ENCODE results near the gene OR5AC2.

DNA sequence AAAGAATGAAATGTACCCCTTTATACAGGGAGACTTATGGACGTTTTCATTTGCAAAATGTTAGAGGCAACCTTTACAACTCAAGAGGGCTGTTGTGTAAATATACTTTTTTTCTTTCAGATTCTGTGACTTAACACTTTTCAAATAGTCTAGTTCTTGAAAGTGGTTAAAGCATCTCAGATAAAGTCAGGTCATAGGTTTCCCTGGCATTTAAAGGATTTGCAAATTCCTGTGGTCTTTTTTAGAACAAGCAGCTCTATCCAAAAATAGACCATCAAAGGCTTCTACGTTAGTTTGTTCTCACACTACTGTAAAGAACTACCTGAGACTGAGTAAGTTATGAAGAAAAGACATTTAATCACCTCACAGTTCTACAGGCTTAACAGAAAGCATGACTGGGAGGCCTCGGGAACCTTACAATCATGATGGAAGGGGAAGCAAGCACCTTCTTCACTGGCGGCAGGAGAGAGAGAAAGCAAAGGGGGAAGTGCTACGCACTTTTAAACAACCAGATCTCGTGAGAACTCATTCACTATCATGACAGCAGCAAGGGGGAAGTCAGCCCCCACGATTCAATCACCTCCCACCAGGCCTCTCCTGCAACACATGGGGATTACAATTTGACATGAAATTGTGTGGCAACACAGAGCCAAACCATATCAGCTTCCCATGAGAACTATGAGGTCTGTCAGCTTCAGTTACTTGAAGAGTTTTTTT, 28.6 kb upstream of the OR5AC2 start:
- TF ChIP-seq POLR2AphosphoS5 (IDR thresholded peaks at IDR 0.05; ENCODE audit: low read depth, low read length): no peak
- TF ChIP-seq, protein P1, sequence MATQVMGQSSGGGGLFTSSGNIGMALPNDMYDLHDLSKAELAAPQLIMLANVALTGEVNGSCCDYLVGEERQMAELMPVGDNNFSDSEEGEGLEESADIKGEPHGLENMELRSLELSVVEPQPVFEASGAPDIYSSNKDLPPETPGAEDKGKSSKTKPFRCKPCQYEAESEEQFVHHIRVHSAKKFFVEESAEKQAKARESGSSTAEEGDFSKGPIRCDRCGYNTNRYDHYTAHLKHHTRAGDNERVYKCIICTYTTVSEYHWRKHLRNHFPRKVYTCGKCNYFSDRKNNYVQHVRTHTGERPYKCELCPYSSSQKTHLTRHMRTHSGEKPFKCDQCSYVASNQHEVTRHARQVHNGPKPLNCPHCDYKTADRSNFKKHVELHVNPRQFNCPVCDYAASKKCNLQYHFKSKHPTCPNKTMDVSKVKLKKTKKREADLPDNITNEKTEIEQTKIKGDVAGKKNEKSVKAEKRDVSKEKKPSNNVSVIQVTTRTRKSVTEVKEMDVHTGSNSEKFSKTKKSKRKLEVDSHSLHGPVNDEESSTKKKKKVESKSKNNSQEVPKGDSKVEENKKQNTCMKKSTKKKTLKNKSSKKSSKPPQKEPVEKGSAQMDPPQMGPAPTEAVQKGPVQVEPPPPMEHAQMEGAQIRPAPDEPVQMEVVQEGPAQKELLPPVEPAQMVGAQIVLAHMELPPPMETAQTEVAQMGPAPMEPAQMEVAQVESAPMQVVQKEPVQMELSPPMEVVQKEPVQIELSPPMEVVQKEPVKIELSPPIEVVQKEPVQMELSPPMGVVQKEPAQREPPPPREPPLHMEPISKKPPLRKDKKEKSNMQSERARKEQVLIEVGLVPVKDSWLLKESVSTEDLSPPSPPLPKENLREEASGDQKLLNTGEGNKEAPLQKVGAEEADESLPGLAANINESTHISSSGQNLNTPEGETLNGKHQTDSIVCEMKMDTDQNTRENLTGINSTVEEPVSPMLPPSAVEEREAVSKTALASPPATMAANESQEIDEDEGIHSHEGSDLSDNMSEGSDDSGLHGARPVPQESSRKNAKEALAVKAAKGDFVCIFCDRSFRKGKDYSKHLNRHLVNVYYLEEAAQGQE (IDR thresholded peaks at IDR 0.05; ENCODE audit: insufficient read depth in 1 of 2, low read depth in 2 of 2, low read length in 2 of 2): no peak
- TF ChIP-seq TAF1 (IDR thresholded peaks at IDR 0.05; ENCODE audit: borderline replicate concordance, insufficient read depth, low read length): no peak
- TF ChIP-seq SIN3A (IDR thresholded peaks at IDR 0.05; ENCODE audit: borderline replicate concordance, insufficient read depth, low read length): no peak
- TF ChIP-seq FOXP2 (optimal IDR thresholded peaks at IDR 0.05; ENCODE audit: borderline replicate concordance, extremely low read depth, extremely low read length, insufficient read depth): no peak

Measured in PFSK-1 (cell line).